MM.1S (cell line): ENCODE results near the gene POC1B.

Source experiments
- DNase-seq: peaks from one replicate; pipeline ENCODE4 v3.0.0-alpha.2; 2015
- H2AFZ ChIP-seq: fragments of 300-600 bp; sonication (generic); 2 replicates; pipeline ENCODE4 v1.6.0; 2016; ENCODE audit warnings: antibody characterized with exemption, low read length
- H3F3A ChIP-seq: fragments of 300-600 bp; sonication (generic); 2 replicates; pipeline ENCODE4 v1.6.1; 2016; ENCODE audit warnings: mild to moderate bottlenecking, antibody characterized with exemption, low read length, moderate library complexity, mixed read lengths; ENCODE audit not compliant: insufficient read depth
- H3K27ac ChIP-seq: fragments of 300-600 bp; sonication (generic); 2 replicates; pipeline ENCODE4 v1.5.1; 2016; ENCODE audit warnings: mild to moderate bottlenecking, low read length
- H3K27me3 ChIP-seq: fragments of 300-600 bp; sonication (generic); replicated peaks from 2 replicates; pipeline ENCODE4 v1.6.0; 2016; ENCODE audit warnings: low read length; ENCODE audit not compliant: insufficient read depth
- H3K36me3 ChIP-seq: fragments of 300-600 bp; sonication (generic); replicated peaks from 2 replicates; pipeline ENCODE4 v1.6.1; 2016; ENCODE audit warnings: mild to moderate bottlenecking, low read length, mixed read lengths; ENCODE audit not compliant: insufficient read depth
- H3K4me1 ChIP-seq: fragments of 300-600 bp; sonication (generic); 2 replicates; pipeline ENCODE4 v1.6.1; 2016; ENCODE audit warnings: low read length, mixed read lengths
- H3K4me2 ChIP-seq: fragments of 300-600 bp; sonication (generic); 2 replicates; pipeline ENCODE4 v1.6.0; 2016; ENCODE audit warnings: low read depth, low read length
- H3K4me3 ChIP-seq: fragments of 300-600 bp; sonication (generic); 2 replicates; pipeline ENCODE4 v1.5.1; 2016; ENCODE audit warnings: low read length, mixed read lengths
- H3K79me2 ChIP-seq: fragments of 300-600 bp; sonication (generic); 2 replicates; pipeline ENCODE4 v1.6.1; 2016; ENCODE audit warnings: mixed run types, low read length, mixed read lengths
- H3K9ac ChIP-seq: fragments of 300-600 bp; sonication (generic); 2 replicates; pipeline ENCODE4 v1.6.1; 2016; ENCODE audit warnings: low read length, mixed read lengths
- H3K9me2 ChIP-seq: fragments of 300-600 bp; sonication (generic); replicated peaks from 2 replicates; pipeline ENCODE4 v1.6.1; 2016; ENCODE audit warnings: mild to moderate bottlenecking, low read length, mixed read lengths; ENCODE audit not compliant: insufficient read depth
- H3K9me3 ChIP-seq: fragments of 300-600 bp; sonication (generic); replicated peaks from 2 replicates; pipeline ENCODE4 v1.6.1; 2016; ENCODE audit warnings: mild to moderate bottlenecking, low read length, mixed read lengths; ENCODE audit not compliant: insufficient read depth
- H4K20me1 ChIP-seq: fragments of 300-600 bp; sonication (generic); 2 replicates; pipeline ENCODE4 v1.6.1; 2016; ENCODE audit warnings: mild to moderate bottlenecking, low read length, moderate library complexity, mixed read lengths; ENCODE audit not compliant: insufficient read depth
- EZH2 ChIP-seq: fragments of 300-600 bp; sonication (generic); optimal IDR thresholded peaks from 2 replicates; pipeline ENCODE3; 2017; ENCODE audit warnings: low read depth, mild to moderate bottlenecking, antibody characterized with exemption, low read length, mixed read lengths
- EZH2phosphoT487 ChIP-seq: fragments of 300-600 bp; sonication (generic); IDR thresholded peaks from 2 replicates; pipeline ENCODE4 v1.6.1; 2018; ENCODE audit warnings: antibody characterized with exemption, low read length
- TF ChIP-seq, protein P1 (sequence below): fragments of 300-600 bp; sonication (generic); IDR thresholded peaks from 2 replicates; pipeline ENCODE4 v1.5.1; 2016; ENCODE audit warnings: antibody characterized with exemption, low read length, mixed read lengths

The POC1B gene

DNA sequence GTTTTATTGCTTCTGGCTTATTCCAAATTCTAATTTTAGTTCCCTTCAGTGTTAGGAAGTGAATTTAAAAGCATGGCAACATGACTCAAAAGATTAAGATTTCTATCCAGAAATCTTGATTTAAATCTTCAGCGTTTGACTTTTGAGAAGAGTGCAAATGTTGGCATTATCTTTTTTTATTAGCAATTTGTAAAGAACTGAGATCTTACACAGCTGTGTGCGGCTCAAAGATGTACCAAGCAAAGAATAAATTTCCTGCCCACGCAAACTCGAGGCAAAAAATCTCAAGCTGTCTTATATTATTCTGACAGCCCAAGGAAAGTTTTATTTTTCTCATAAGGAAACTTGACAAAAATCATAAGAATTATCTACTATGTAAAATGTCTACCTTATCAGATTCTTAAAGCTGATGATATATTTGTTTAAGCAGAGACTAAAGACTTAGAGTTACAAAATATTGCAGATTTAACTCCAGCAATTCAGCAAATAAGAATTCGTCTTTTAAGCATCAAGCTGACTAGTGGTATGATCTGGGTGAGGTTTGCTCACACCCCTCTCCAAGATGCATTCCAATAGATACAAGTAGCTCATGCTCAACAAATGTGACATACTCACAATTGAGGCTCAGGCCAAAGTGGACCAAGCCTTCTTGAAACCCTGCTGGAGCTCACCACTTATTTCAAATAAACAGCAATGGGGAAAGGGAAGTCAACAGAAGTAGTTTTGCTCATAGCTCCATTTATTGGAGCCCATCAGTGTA is 47.4 kb upstream of the POC1B start:
- Histone ChIP-seq H3K9me2 (no peaks in the 10 kb centered on the region), H3K79me2 (no peaks in the 10 kb centered on the region), H4K20me1 (no peaks in the 10 kb centered on the region), H3K4me1 (no peaks in the 10 kb centered on the region), H3K27me3 (no peaks in the 10 kb centered on the region), H2AFZ (no peak overlapping the region), H3F3A (no peaks in the 10 kb centered on the region), H3K9me3 (no peaks in the 10 kb centered on the region), H3K27ac (no peak overlapping the region), H3K9ac (no peak overlapping the region), H3K36me3 (no peaks in the 10 kb centered on the region), H3K4me2 (no peak overlapping the region), H3K4me3 (no peak overlapping the region)
- DNase-seq, result no peak
- TF ChIP-seq, protein P1, sequence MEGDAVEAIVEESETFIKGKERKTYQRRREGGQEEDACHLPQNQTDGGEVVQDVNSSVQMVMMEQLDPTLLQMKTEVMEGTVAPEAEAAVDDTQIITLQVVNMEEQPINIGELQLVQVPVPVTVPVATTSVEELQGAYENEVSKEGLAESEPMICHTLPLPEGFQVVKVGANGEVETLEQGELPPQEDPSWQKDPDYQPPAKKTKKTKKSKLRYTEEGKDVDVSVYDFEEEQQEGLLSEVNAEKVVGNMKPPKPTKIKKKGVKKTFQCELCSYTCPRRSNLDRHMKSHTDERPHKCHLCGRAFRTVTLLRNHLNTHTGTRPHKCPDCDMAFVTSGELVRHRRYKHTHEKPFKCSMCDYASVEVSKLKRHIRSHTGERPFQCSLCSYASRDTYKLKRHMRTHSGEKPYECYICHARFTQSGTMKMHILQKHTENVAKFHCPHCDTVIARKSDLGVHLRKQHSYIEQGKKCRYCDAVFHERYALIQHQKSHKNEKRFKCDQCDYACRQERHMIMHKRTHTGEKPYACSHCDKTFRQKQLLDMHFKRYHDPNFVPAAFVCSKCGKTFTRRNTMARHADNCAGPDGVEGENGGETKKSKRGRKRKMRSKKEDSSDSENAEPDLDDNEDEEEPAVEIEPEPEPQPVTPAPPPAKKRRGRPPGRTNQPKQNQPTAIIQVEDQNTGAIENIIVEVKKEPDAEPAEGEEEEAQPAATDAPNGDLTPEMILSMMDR, result no peak

DNA sequence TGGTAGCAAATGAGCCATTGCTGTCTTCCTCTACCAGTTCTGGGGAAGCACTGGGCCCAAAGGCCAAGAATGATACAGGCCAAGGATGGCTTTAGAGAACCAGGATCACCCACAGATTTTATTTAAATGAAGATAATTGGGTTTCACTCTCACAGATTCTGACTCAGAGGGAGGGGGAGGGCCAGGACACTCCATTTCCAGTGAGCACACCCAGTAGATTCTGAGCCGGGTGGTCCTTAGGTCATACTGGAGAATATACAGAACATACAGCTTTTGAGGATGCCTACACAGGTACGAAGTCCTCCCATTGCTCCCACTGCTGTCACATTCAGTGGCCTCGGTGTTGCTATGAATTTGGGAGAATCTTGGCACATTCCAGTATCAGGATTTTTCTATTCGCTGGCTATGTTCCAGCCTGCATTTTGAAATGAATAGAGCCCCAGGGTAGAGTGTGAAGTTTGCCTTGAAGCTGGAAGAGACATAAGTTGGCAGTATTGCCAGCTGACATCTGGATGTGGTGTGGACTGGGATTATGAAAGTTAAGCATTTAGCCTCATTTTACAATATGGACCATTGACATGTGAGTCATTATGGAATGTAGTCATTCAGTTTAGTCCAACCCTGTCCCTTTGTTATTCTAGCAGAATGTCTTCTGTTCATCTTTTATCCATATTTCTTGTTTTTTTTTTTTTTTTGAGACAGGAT is 45.8 kb upstream of the POC1B start:
- H3K4me1 ChIP-seq, result no peaks in the 10 kb centered on the region
- H2AFZ ChIP-seq, result no peak overlapping the region
- no peaks in the 10 kb centered on the region for H3K79me2 ChIP-seq
- H3K4me3 ChIP-seq, result no peak overlapping the region
- no peak overlapping the region for H3K27ac ChIP-seq
- H3K9me3 ChIP-seq, result no peaks in the 10 kb centered on the region
- no peak overlapping the region for H3K9ac ChIP-seq
- no peaks in the 10 kb centered on the region for H4K20me1 ChIP-seq
- TF ChIP-seq EZH2, result no peak
- TF ChIP-seq, protein P1, result no peak
- TF ChIP-seq EZH2phosphoT487, result no peak
- no peaks in the 10 kb centered on the region for H3K36me3 ChIP-seq
- no peaks in the 10 kb centered on the region for H3K27me3 ChIP-seq
- DNase-seq, result no peak
- H3K9me2 ChIP-seq, result no peaks in the 10 kb centered on the region
- H3F3A ChIP-seq, result no peaks in the 10 kb centered on the region
- H3K4me2 ChIP-seq, result no peak overlapping the region

DNA sequence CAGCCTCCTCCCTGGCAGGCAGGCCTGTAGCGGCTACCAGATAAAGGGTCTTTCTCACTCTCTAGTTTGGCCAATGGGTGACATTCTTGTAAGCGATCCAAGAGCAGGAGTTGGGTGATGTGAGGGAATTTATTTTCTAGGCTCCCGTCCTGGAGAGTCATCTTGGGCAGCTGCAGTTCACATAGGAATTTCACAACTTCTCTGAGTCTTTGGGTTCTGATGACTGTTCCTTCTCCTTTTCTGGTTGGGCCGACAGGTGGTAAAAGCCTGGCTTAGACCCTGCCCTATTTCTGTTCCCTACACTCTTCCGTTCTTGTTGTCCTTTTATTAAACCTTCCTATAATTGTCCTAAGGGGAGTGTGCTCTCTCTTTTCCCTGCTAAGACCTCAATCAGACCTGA is 42.6 kb upstream of the POC1B start:
- Histone ChIP-seq H3K4me1 (no peaks in the 10 kb centered on the region), H4K20me1 (no peaks in the 10 kb centered on the region), H3K9me3 (no peaks in the 10 kb centered on the region), H2AFZ (no peak overlapping the region), H3K79me2 (no peaks in the 10 kb centered on the region), H3K4me3 (no peak overlapping the region), H3K9ac (no peak overlapping the region), H3K27me3 (no peaks in the 10 kb centered on the region), H3K27ac (no peak overlapping the region), H3K36me3 (no peaks in the 10 kb centered on the region), H3K4me2 (no peak overlapping the region), H3K9me2 (no peaks in the 10 kb centered on the region), H3F3A (no peaks in the 10 kb centered on the region)
- TF ChIP-seq EZH2, result no peak
- TF ChIP-seq EZH2phosphoT487, result no peak
- TF ChIP-seq, protein P1, result no peak
- no peak for DNase-seq
